Measurements from ENCODE around the gene IL1RAPL1. TPM values are rescaled to one million over a fixed set of nuclear protein-coding genes. Genes with fewer than 3 reads are reported as not detected.

Gene IL1RAPL1
- total and polyA plus RNA-seq, 2 donors (not counting 1 experiment from before 2014, with no cell fraction given): 0.25 to 2.8 TPM

DNA sequence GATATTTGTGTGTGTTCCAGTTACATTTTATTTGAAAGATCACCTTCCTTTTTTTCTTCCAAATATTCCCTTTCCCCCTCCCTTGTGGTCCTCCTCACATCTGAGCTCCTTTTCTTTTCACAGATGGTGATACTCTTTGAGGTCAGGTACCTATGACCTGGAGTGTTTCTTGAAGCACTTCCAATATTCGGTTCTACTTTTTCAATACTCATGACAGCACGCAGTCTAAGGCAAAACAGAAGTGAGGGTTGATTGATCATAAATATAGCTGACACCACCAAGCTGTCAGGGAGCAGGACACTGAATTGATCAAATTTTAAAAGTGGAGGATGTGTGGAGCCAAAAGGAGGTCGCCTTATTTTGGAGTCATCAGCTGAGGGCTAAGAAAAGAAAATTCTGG is 1293.7 kb downstream of the IL1RAPL1 start:
- H3K27me3 ChIP-seq (ENCODE audit: control insufficient read depth, insufficient read depth, low read length): no peaks in the 10 kb centered on the region
- H3K9ac ChIP-seq (ENCODE audit: insufficient read depth, low read length): no peak overlapping the region
- no peak overlapping the region for H3K4me3 ChIP-seq (replicated peaks in 1 of 4; ENCODE audit: control extremely low read depth in 1 of 4, insufficient read depth in 1 of 4, low read depth in 3 of 4, low read length in 4 of 4)
- no peaks in the 10 kb centered on the region for H4K20me1 ChIP-seq (ENCODE audit: control insufficient read depth, extremely low read depth, insufficient read depth, low read length)
- no peak overlapping the region for H3K4me2 ChIP-seq (ENCODE audit: extremely low read depth, insufficient read depth, low read length)
- no peak overlapping the region for H3K27ac ChIP-seq (ENCODE audit: insufficient read depth, low read length)
- H3K36me3 ChIP-seq (ENCODE audit: control insufficient read depth, insufficient read depth, low read length): no peaks in the 10 kb centered on the region
- no peaks in the 10 kb centered on the region for H3K4me1 ChIP-seq (ENCODE audit: control insufficient read depth, extremely low read depth, insufficient read depth, low read length)
- no peaks in the 10 kb centered on the region for H3K9me3 ChIP-seq (ENCODE audit: control insufficient read depth, insufficient read depth, low read depth, low read length)
- DNase-seq (ENCODE audit: low read depth in 2 of 2): no peak
- no peaks in the 10 kb centered on the region for H3K79me2 ChIP-seq (ENCODE audit: control insufficient read depth, insufficient read depth, low read length)
- TF ChIP-seq, protein P1, sequence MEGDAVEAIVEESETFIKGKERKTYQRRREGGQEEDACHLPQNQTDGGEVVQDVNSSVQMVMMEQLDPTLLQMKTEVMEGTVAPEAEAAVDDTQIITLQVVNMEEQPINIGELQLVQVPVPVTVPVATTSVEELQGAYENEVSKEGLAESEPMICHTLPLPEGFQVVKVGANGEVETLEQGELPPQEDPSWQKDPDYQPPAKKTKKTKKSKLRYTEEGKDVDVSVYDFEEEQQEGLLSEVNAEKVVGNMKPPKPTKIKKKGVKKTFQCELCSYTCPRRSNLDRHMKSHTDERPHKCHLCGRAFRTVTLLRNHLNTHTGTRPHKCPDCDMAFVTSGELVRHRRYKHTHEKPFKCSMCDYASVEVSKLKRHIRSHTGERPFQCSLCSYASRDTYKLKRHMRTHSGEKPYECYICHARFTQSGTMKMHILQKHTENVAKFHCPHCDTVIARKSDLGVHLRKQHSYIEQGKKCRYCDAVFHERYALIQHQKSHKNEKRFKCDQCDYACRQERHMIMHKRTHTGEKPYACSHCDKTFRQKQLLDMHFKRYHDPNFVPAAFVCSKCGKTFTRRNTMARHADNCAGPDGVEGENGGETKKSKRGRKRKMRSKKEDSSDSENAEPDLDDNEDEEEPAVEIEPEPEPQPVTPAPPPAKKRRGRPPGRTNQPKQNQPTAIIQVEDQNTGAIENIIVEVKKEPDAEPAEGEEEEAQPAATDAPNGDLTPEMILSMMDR (conservative IDR thresholded peaks at IDR 0.05 in 1 of 2, IDR thresholded peaks at IDR 0.05 in 1 of 2; ENCODE audit: low read depth in 1 of 2, low read length in 2 of 2): no peak
- TF ChIP-seq EZH2 (IDR thresholded peaks at IDR 0.05; ENCODE audit: low read length, missing control alignments): no peak
- no peak overlapping the region for H2AFZ ChIP-seq (ENCODE audit: low read length)

DNA sequence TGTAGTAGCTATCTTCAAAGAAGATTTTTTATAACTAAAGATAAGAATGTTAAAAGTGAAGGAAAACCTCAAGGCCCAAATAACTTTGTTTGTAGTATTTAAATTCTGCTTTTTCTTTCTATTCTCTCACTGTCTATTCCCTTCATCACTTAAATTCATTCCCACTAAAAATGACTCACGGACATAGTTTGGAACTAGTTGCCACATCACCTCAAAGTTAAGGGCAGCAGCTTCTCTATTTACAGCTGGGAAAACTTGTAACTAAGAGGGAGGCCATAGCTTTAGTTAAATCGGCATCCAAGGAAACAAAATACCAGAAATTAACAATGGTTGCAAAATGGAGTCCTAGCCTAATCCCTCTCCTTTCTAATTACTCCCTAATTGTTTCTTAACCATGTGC is 1302.8 kb downstream of the IL1RAPL1 start:
- Histone ChIP-seq H3K27ac (ENCODE audit: insufficient read depth, low read length) (no peak overlapping the region), H3K4me1 (ENCODE audit: control insufficient read depth, extremely low read depth, insufficient read depth, low read length) (no peaks in the 10 kb centered on the region), H3K27me3 (ENCODE audit: control insufficient read depth, insufficient read depth, low read length) (no peaks in the 10 kb centered on the region), H3K4me2 (ENCODE audit: extremely low read depth, insufficient read depth, low read length) (no peak overlapping the region), H3K79me2 (ENCODE audit: control insufficient read depth, insufficient read depth, low read length) (no peaks in the 10 kb centered on the region), H3K36me3 (ENCODE audit: control insufficient read depth, insufficient read depth, low read length) (no peaks in the 10 kb centered on the region), H3K9me3 (ENCODE audit: control insufficient read depth, insufficient read depth, low read depth, low read length) (no peaks in the 10 kb centered on the region), H4K20me1 (ENCODE audit: control insufficient read depth, extremely low read depth, insufficient read depth, low read length) (no peaks in the 10 kb centered on the region), H3K9ac (ENCODE audit: insufficient read depth, low read length) (no peak overlapping the region), H2AFZ (ENCODE audit: low read length) (no peak overlapping the region), H3K4me3 (replicated peaks in 1 of 4; ENCODE audit: control extremely low read depth in 1 of 4, insufficient read depth in 1 of 4, low read depth in 3 of 4, low read length in 4 of 4) (no peak overlapping the region)
- DNase-seq (ENCODE audit: low read depth in 2 of 2): peak; percentile 6 to 53
- TF ChIP-seq EZH2 (IDR thresholded peaks at IDR 0.05; ENCODE audit: low read length, missing control alignments): no peak
- TF ChIP-seq, protein P1 (conservative IDR thresholded peaks at IDR 0.05 in 1 of 2, IDR thresholded peaks at IDR 0.05 in 1 of 2; ENCODE audit: low read depth in 1 of 2, low read length in 2 of 2): no peak

DNA sequence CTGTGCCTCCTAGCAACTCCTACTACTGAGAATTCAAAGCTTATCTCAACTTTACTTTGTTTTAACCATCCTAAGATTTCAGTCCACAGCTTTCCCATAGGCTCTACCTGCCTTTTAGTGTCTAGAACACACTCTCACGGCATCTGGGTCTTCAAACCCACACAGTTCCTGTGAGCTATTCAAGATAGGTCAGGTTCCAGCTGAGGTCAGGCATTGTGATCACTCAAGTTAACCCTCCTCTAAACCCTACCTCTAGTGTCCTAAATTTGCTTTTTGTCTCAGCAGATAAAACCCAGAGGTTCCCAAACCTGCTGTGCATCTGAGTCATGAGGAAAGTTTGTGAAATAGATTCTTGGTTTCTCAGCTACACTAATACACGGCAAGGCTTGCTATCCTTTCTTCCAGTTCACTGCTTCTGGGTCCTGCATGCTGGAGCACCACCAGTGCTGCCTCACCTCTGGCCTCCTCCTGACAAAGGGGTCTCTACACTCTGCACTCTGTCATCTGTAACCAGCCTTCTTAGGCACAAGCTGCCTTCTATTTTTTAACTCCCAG is 1303.5 kb downstream of the IL1RAPL1 start:
- peak in 1 of 2 donors; percentile 40 for DNase-seq (ENCODE audit: low read depth in 2 of 2)
- H3K36me3 ChIP-seq (ENCODE audit: control insufficient read depth, insufficient read depth, low read length): no peaks in the 10 kb centered on the region
- no peak overlapping the region for H3K27ac ChIP-seq (ENCODE audit: insufficient read depth, low read length)
- H3K9me3 ChIP-seq (ENCODE audit: control insufficient read depth, insufficient read depth, low read depth, low read length): no peaks in the 10 kb centered on the region
- H3K4me1 ChIP-seq (ENCODE audit: control insufficient read depth, extremely low read depth, insufficient read depth, low read length): no peaks in the 10 kb centered on the region
- H3K9ac ChIP-seq (ENCODE audit: insufficient read depth, low read length): no peak overlapping the region
- H3K27me3 ChIP-seq (ENCODE audit: control insufficient read depth, insufficient read depth, low read length): no peaks in the 10 kb centered on the region
- no peak overlapping the region for H2AFZ ChIP-seq (ENCODE audit: low read length)
- H3K4me2 ChIP-seq (ENCODE audit: extremely low read depth, insufficient read depth, low read length): no peak overlapping the region
- TF ChIP-seq, protein P1 (conservative IDR thresholded peaks at IDR 0.05 in 1 of 2, IDR thresholded peaks at IDR 0.05 in 1 of 2; ENCODE audit: low read depth in 1 of 2, low read length in 2 of 2): no peak
- no peak for TF ChIP-seq EZH2 (IDR thresholded peaks at IDR 0.05; ENCODE audit: low read length, missing control alignments)
- no peaks in the 10 kb centered on the region for H4K20me1 ChIP-seq (ENCODE audit: control insufficient read depth, extremely low read depth, insufficient read depth, low read length)
- no peaks in the 10 kb centered on the region for H3K79me2 ChIP-seq (ENCODE audit: control insufficient read depth, insufficient read depth, low read length)
- H3K4me3 ChIP-seq (replicated peaks in 1 of 4; ENCODE audit: control extremely low read depth in 1 of 4, insufficient read depth in 1 of 4, low read depth in 3 of 4, low read length in 4 of 4): no peak overlapping the region

Data from fibroblast of lung (primary cell).